ENCODE measurements around the gene MAP3K15. TPM values are rescaled to one million over a fixed set of nuclear protein-coding genes. Genes with fewer than 3 reads are reported as not detected.

The MAP3K15 gene
- total and polyA plus RNA-seq, 2 experiments from 2014 or later: 0.33 to 0.48 TPM

GRCh38 chrX:19375546-19375945 is 139.8 kb downstream of the MAP3K15 start:
- no peak for TF ChIP-seq EZH2 (IDR thresholded peaks at IDR 0.05; ENCODE audit: borderline replicate concordance)
- no peak for TF ChIP-seq EZH2phosphoT487 (IDR thresholded peaks at IDR 0.05; ENCODE audit: low read depth, severe bottlenecking, unreplicated experiment)
- TF ChIP-seq, protein P1, sequence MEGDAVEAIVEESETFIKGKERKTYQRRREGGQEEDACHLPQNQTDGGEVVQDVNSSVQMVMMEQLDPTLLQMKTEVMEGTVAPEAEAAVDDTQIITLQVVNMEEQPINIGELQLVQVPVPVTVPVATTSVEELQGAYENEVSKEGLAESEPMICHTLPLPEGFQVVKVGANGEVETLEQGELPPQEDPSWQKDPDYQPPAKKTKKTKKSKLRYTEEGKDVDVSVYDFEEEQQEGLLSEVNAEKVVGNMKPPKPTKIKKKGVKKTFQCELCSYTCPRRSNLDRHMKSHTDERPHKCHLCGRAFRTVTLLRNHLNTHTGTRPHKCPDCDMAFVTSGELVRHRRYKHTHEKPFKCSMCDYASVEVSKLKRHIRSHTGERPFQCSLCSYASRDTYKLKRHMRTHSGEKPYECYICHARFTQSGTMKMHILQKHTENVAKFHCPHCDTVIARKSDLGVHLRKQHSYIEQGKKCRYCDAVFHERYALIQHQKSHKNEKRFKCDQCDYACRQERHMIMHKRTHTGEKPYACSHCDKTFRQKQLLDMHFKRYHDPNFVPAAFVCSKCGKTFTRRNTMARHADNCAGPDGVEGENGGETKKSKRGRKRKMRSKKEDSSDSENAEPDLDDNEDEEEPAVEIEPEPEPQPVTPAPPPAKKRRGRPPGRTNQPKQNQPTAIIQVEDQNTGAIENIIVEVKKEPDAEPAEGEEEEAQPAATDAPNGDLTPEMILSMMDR (IDR thresholded peaks at IDR 0.05; ENCODE audit: poor library complexity): no peak
- no peaks in the 10 kb centered on the region for H3K79me2 ChIP-seq
- no peaks in the 10 kb centered on the region for H3K9me3 ChIP-seq (ENCODE audit: low read depth)
- no peak overlapping the region for H3K27ac ChIP-seq
- no peak for DNase-seq (ENCODE audit: low spot score)
- no peak overlapping the region for H3K4me3 ChIP-seq
- no peak overlapping the region for H3K4me2 ChIP-seq
- no peaks in the 10 kb centered on the region for H3K9me2 ChIP-seq (replicated peaks; ENCODE audit: insufficient read depth)
- no peaks in the 10 kb centered on the region for H4K20me1 ChIP-seq (ENCODE audit: insufficient read depth, poor library complexity, severe bottlenecking)
- H3K27me3 ChIP-seq: no peaks in the 10 kb centered on the region
- no peaks in the 10 kb centered on the region for H3K4me1 ChIP-seq (ENCODE audit: insufficient read depth)
- no peaks in the 10 kb centered on the region for H3K36me3 ChIP-seq (replicated peaks; ENCODE audit: insufficient read depth, low read depth)
- WGBS (ENCODE audit: low lambda C conversion rate, missing lambda C conversion rate): 85% methylated on average over 8 of the region's 8 CpGs
- H2AFZ ChIP-seq: no peak overlapping the region

GRCh38 chrX:19373351-19373891 is 141.9 kb downstream of the MAP3K15 start:
- no peaks in the 10 kb centered on the region for H3K36me3 ChIP-seq (replicated peaks; ENCODE audit: insufficient read depth, low read depth)
- DNase-seq (ENCODE audit: low spot score): no peak
- TF ChIP-seq EZH2phosphoT487 (IDR thresholded peaks at IDR 0.05; ENCODE audit: low read depth, severe bottlenecking, unreplicated experiment) (no peak), EZH2 (IDR thresholded peaks at IDR 0.05; ENCODE audit: borderline replicate concordance) (no peak)
- TF ChIP-seq, protein P1 (IDR thresholded peaks at IDR 0.05; ENCODE audit: poor library complexity): no peak
- no peaks in the 10 kb centered on the region for H3K4me1 ChIP-seq (ENCODE audit: insufficient read depth)
- WGBS (ENCODE audit: low lambda C conversion rate, missing lambda C conversion rate): 54% methylated on average over 19 of the region's 23 CpGs
- no peak overlapping the region for H3K4me3 ChIP-seq
- no peak overlapping the region for H3K27ac ChIP-seq
- H3K9me2 ChIP-seq (replicated peaks; ENCODE audit: insufficient read depth): no peaks in the 10 kb centered on the region
- H3K27me3 ChIP-seq: no peaks in the 10 kb centered on the region
- H3K4me2 ChIP-seq: peak overlapping the region; percentile 86
- no peaks in the 10 kb centered on the region for H3K9me3 ChIP-seq (ENCODE audit: low read depth)
- H2AFZ ChIP-seq: no peak overlapping the region
- no peaks in the 10 kb centered on the region for H4K20me1 ChIP-seq (ENCODE audit: insufficient read depth, poor library complexity, severe bottlenecking)
- H3K79me2 ChIP-seq: no peaks in the 10 kb centered on the region

GRCh38 chrX:19372547-19373331 is 142.6 kb downstream of the MAP3K15 start:
- Histone ChIP-seq H3K27ac (peak overlapping the region; percentile 65), H3K27me3 (no peaks in the 10 kb centered on the region), H3K79me2 (no peaks in the 10 kb centered on the region), H3K36me3 (replicated peaks; ENCODE audit: insufficient read depth, low read depth) (no peaks in the 10 kb centered on the region), H2AFZ (peak overlapping the region; percentile 60), H3K9me3 (ENCODE audit: low read depth) (no peaks in the 10 kb centered on the region), H3K4me3 (peak overlapping the region; percentile 12), H3K4me2 (peak overlapping the region; percentile 86), H3K4me1 (ENCODE audit: insufficient read depth) (no peaks in the 10 kb centered on the region), H4K20me1 (ENCODE audit: insufficient read depth, poor library complexity, severe bottlenecking) (no peaks in the 10 kb centered on the region), H3K9me2 (replicated peaks; ENCODE audit: insufficient read depth) (no peaks in the 10 kb centered on the region)
- peak; percentile 28 for DNase-seq (ENCODE audit: low spot score)
- WGBS (ENCODE audit: low lambda C conversion rate, missing lambda C conversion rate): 52% methylated on average over 18 of the region's 20 CpGs
- TF ChIP-seq, protein P1 (IDR thresholded peaks at IDR 0.05; ENCODE audit: poor library complexity): no peak
- TF ChIP-seq EZH2 (IDR thresholded peaks at IDR 0.05; ENCODE audit: borderline replicate concordance) (no peak), EZH2phosphoT487 (IDR thresholded peaks at IDR 0.05; ENCODE audit: low read depth, severe bottlenecking, unreplicated experiment) (no peak)
